Measurements from ENCODE around the gene CERCAM. TPM values are rescaled to one million over a fixed set of nuclear protein-coding genes. Genes with fewer than 3 reads are reported as not detected.

Gene CERCAM
- total and polyA plus RNA-seq, 7 donors: 1.7 to 6.5 (median 2.5) TPM

GRCh38 chr9:128374221-128374675 lies 46.4 kb upstream of the CERCAM start:
- Histone ChIP-seq H3K27ac (no peak overlapping the region), H3K27me3 (ENCODE audit: insufficient read depth in 3 of 3, low read length in 2 of 3) (no peaks in the 10 kb centered on the region), H3K9me3 (no peaks in the 10 kb centered on the region), H3K4me1 (peaks cover 15% of the 10 kb centered on the region), H3K36me3 (ENCODE audit: insufficient read depth in 1 of 2, low read depth in 1 of 2) (peaks cover 0 to 59% of the 10 kb centered on the region in 2 donors), H3K4me3 (no peak overlapping the region)
- WGBS, 3 donors: 61 to 72% (median 66%) methylated on average over 9 of the region's 9 CpGs
- no peak for TF ChIP-seq CTCF (IDR thresholded peaks at IDR 0.05)
- DNase-seq (no peak), ATAC-seq (no peak)
- intact Hi-C loops (cut with DNase I): no loop called here

GRCh38 chr9:128375865-128376264 lies 44.8 kb upstream of the CERCAM start:
- no peak overlapping the region for H3K27ac ChIP-seq
- 68 to 84% (median 68%) methylated on average over 5 of the region's 5 CpGs for WGBS, 3 donors

GRCh38 chr9:128382261-128382660 lies 38.4 kb upstream of the CERCAM start:
- H3K4me3 ChIP-seq: no peak overlapping the region
- intact Hi-C loops (cut with DNase I): no loop called here
- no peak overlapping the region for H3K27ac ChIP-seq
- no peaks in the 10 kb centered on the region for H3K9me3 ChIP-seq
- no peaks in the 10 kb centered on the region for H3K4me1 ChIP-seq
- 51 to 65% (median 53%) methylated on average over 6 of the region's 6 CpGs for WGBS, 3 donors
- DNase-seq (no peak), ATAC-seq (no peak)
- TF ChIP-seq CTCF (IDR thresholded peaks at IDR 0.05): no peak
- no peaks in the 10 kb centered on the region for H3K27me3 ChIP-seq (ENCODE audit: insufficient read depth in 3 of 3, low read length in 2 of 3)
- H3K36me3 ChIP-seq (ENCODE audit: insufficient read depth in 1 of 2, low read depth in 1 of 2): peaks cover 0 to 84% of the 10 kb centered on the region in 2 donors

More at GRCh38 chr9:128375865-128376264, 44.8 kb upstream of the CERCAM start:
- peaks cover 7% of the 10 kb centered on the region for H3K4me1 ChIP-seq
- H3K4me3 ChIP-seq: no peak overlapping the region
- DNase-seq (no peak), ATAC-seq (no peak)
- H3K9me3 ChIP-seq: no peaks in the 10 kb centered on the region
- H3K27me3 ChIP-seq (ENCODE audit: insufficient read depth in 3 of 3, low read length in 2 of 3): no peaks in the 10 kb centered on the region
- intact Hi-C loops (cut with DNase I): no loop called here
- peaks cover 0 to 74% of the 10 kb centered on the region in 2 donors for H3K36me3 ChIP-seq (ENCODE audit: insufficient read depth in 1 of 2, low read depth in 1 of 2)
- no peak for TF ChIP-seq CTCF (IDR thresholded peaks at IDR 0.05)

- Histone ChIP-seq H3K27me3 (ENCODE audit: insufficient read depth in 3 of 3, low read length in 2 of 3) (no peaks in the 10 kb centered on the region), H3K9me3 (no peaks in the 10 kb centered on the region), H3K27ac (no peak overlapping the region), H3K4me1 (no peaks in the 10 kb centered on the region), H3K4me3 (no peak overlapping the region), H3K36me3 (ENCODE audit: insufficient read depth in 1 of 2, low read depth in 1 of 2) (peaks cover 2 to 84% of the 10 kb centered on the region in 2 donors)
- TF ChIP-seq CTCF (IDR thresholded peaks at IDR 0.05): no peak
- no peak for ATAC-seq
- intact Hi-C loops (cut with DNase I): no loop called here
- WGBS, 3 donors: 68 to 72% (median 68%) methylated on average over 9 of the region's 9 CpGs
- no peak for DNase-seq
These were observed 37.5 kb upstream of the CERCAM start for GRCh38 chr9:128383007-128383753.

Measured in psoas muscle (tissue), 8 donors.